HG03066 (cell line): Measurements from ENCODE around the gene KLRG1.

Source experiments
- ATAC-seq: cut with Tn5 transposase; IDR thresholded peaks from one replicate; pipeline ENCODE4 v1.9.1; 2021; ENCODE audit warnings: low read depth; ENCODE audit not compliant: unreplicated experiment

The KLRG1 gene

GRCh38 chr12:9039397-9039977 lies 50.1 kb downstream of the KLRG1 start:
- ATAC-seq, result no peak

DNA sequence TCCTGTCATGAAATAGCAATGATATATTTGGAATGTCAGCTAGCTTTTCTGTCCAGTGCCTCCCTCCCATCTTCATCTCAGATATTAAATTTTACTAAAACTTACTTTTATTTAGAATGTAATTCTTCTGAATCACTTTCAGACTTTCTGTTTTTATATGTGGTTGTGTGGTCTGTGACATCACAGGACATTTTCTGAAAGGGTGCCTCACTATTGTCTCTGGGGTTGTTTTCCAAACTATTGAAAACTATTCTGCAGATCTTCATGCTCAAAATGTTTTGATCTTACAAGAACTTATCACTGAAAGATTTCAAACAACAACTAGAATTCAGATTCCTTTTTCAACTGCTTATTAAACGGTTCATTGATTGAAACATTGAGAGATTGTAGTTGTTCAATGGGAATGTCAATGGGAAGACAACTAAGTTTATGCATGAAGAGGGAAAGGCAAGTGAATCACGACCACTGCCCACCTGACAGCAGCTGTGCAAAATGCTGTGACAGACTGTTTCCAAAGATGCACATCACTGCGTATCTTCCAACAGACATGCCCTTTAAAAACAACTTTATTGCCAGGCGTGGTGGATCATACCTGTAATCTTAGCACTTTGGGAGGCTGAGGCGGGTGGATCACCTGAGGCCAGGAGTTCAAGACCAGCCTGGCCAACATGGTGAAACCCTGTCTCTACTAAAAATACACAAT lies 51.3 kb downstream of the KLRG1 start:
- ATAC-seq, result no peak

DNA sequence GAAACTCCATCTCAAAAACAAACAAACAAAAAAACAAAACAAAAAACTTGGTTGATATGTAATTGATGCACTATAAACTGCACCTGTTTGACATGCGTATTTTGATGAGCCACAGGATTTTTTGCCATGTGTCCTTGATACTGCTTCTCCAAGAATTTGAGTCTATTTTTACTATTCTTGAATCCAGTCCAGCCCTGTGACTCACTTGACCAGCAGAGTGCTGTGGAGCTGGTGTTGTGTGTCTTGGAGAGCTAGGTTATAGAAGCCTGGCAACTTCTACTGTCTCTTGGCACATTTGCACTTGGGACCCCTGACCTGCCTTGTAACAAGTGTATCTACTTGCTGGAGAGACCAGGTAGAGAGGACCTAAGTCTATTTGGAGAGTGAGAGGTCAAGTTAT lies 52.0 kb downstream of the KLRG1 start:
- no peak for ATAC-seq

GRCh38 chr12:9043766-9044165 lies 54.4 kb downstream of the KLRG1 start:
- no peak for ATAC-seq

GRCh38 chr12:9047105-9047504 lies 57.8 kb downstream of the KLRG1 start:
- ATAC-seq, result no peak

- ATAC-seq, result no peak
These were observed 59.6 kb downstream of the KLRG1 start for GRCh38 chr12:9048930-9049329.

DNA sequence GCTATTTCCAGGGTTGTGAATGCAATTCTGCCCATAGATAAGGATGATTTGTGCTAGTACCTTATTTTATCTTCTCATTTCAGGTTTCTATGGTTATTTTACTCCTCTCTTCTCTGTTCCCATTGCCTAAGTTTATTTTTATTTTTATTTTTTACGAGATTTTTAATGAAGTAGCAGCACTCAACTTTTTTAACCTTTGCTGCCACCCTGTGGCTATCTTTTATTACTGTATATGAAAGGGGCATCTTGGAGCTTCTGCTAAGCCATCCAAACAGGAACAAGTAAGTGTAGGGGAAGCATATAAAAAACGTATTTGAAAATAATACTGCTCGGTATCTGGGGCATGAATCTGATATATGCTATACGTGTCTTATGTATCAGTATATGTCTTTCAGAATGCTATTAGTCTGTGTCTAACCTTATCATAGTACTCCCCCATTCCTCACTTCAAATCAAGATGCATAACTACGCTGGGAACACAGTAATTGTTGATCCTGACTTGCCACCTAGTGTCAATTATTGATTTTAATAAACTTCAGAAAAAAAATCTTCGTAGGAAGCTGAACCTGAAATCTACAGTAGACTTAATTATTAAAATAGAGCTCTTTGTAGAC lies 60.3 kb downstream of the KLRG1 start:
- no peak for ATAC-seq

DNA sequence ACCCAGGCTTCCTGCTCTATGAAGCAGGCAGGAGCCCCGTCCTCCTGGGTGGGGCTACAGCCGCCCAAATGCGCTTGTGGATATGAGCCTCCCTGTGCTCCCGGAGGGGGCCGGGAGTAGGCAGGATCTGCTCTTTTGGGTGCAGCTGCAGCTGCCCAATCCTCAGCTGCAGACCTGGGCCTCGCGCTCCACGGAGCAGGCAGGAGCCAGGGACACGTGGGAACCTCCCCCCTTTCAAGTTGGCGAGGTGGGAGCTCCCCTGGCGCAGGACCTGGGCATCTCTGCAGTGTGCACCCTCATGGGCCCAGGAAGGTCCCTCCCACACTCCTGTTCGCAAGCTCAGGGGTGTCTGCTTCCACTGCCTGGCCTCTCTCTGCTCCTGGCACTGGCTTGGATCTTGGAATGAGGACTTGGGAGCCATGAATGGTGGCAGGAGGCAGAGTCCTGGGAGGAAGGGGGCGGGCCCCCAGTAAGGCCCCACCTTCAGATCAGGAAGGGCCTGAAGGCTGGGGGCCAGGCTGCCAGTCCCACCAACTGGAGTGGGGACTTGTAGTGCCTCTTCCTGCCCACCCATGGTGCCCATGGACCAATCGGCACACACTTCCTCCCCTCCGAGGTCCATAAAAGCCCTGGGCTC lies 61.3 kb downstream of the KLRG1 start:
- ATAC-seq, result no peak

DNA sequence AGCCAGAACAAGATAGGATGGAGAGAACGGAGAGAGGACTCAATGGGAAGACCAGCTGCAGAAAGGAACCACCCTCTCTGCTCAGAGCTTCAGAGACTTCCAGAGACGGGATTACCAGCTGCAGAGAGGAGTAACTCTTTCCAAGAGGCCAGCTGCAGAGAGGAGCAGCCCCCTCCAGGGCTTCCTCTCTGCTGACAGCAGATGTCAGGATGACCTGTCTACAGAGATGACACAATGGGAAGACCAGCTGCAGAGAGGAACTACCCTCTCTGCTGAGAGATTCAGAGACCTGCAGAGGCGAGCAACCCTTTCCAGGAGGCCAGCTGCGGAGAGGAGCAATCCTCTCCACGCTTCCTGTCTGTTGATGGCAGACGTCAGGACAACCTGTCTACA lies 61.8 kb downstream of the KLRG1 start:
- no peak for ATAC-seq

GRCh38 chr12:9052610-9053009 lies 63.3 kb downstream of the KLRG1 start:
- no peak for ATAC-seq
